Heart left ventricle (tissue), 16 donors: ENCODE results near the gene OAS2. TPM values are rescaled to one million over a fixed set of nuclear protein-coding genes. Genes with fewer than 3 reads are reported as not detected.

Source experiments
- ATAC-seq, 4 donors: fragments of 200-7000 bp; cut with Tn5 transposase; one replicate each; pipeline ENCODE4 v1.9.1; 2020 to 2022; ENCODE audit warnings: moderate library complexity in 4 of 4, mild to moderate bottlenecking in 3 of 4, moderate number of reproducible peaks in 1 of 4
- DNase-seq, 5 donors: peaks; one replicate each; pipeline ENCODE4 v3.0.0-alpha.2; 2020
- H3K27ac ChIP-seq, 12 donors: fragments of 200-600 bp; sonication (generic) in 4 of 12; one replicate each; pipeline versions ENCODE4 v1.5.0 to v1.8.0; 2016 to 2022; ENCODE audit warnings: mild to moderate bottlenecking in 2 of 12
- H3K27me3 ChIP-seq, 9 donors: fragments of 200-600 bp; sonication (generic) in 2 of 9; one replicate each; pipeline versions ENCODE4 v1.5.1 to v1.8.0; 2016 to 2022; ENCODE audit warnings: mild to moderate bottlenecking in 3 of 9
- H3K36me3 ChIP-seq, 9 donors: fragments of 200-600 bp; sonication (generic) in 2 of 9; one replicate each; pipeline versions ENCODE4 v1.5.0 to v1.8.0; 2018 to 2022; ENCODE audit warnings: mild to moderate bottlenecking in 2 of 9
- H3K4me1 ChIP-seq, 12 donors: fragments of 200-600 bp; sonication (generic) in 4 of 12; one replicate each; pipeline versions ENCODE4 v1.5.0 to v1.8.0; 2016 to 2022; ENCODE audit warnings: mild to moderate bottlenecking in 3 of 12
- H3K4me3 ChIP-seq, 12 donors: fragments of 200-600 bp; sonication (generic) in 4 of 12; one replicate each; pipeline versions ENCODE4 v1.5.0 to v1.8.0; 2017 to 2022; ENCODE audit warnings: mild to moderate bottlenecking in 9 of 12, moderate library complexity in 4 of 12
- H3K9me3 ChIP-seq, 12 donors: fragments of 200-600 bp; sonication (generic) in 4 of 12; one replicate each; pipeline versions ENCODE4 v1.5.0 to v1.8.0; 2016 to 2022; ENCODE audit warnings: mild to moderate bottlenecking in 1 of 12
- POLR2A ChIP-seq, 2 donors: fragments of 450-650 bp; IDR thresholded peaks; one replicate each; pipeline ENCODE4 v1.6.1; 2017; ENCODE audit warnings: antibody characterized with exemption in 2 of 2, mild to moderate bottlenecking in 2 of 2, moderate library complexity in 2 of 2
- WGBS, 4 donors: extraction: QIAGEN DNeasy Blood & Tissue Kit in 2 of 4; methylation state at CpG; one replicate each; pipeline versions ENCODE4 v1.1.5 to v1.1.7; 2013 to 2018; 5-methylcytosine and 5-hydroxymethylcytosine counted together
- intact Hi-C, 10 donors: fragments of 100-400 bp; cut with DNase I; formaldehyde crosslinking; loops; one replicate each; pipeline versions ENCODE4 v1.11.1 to v1.14.2; 2022
- polyA plus RNA-seq, 2 donors: library from polyadenylated mRNA; stranded (reverse); fragments of 200-250 nt; gene quantifications; one replicate each; pipeline ENCODE4 v1.2.3, GENCODE V29; 2013
- total RNA-seq, 9 donors: library from RNA; depleted of rRNA in 2 of 9; stranded (reverse); fragments of >200 nt in 2 of 9; fragmentation: NEBNext Ultra II Directional in 3 of 9; extraction: Animal tissue kit (Norgen Biotek cat#: 25700) in 3 of 9; gene quantifications; one replicate each; pipeline versions ENCODE4 v1.1.0 to v1.2.4, GENCODE V29; 2016 to 2023
- TF ChIP-seq, protein P1 (sequence below), 12 donors: fragments of 200-600 bp; sonication (generic) in 4 of 12; IDR thresholded peaks; one replicate each; pipeline versions ENCODE4 v1.5.0 to v1.8.0; 2018 to 2022; ENCODE audit warnings: antibody characterized with exemption in 12 of 12, mild to moderate bottlenecking in 5 of 12
- donor health status: ischemic (EF 13 %, LVEDD 7.1; RV severe dilation, severe dysfunction).
- donor health status: healthy with polysubstance abuse.
- donor health status: DM: no; HTN: yes; CAD: no.
- donor health status: DM: no; HTN: no; CAD: no.
- donor health status: ischemic (EF 25% LVEDD 6.9; RV normal size, moderate dysfunction).
- donor health status: ischemic (EF 25% LVEDD 5.7; RV mildly dilated, moderate dysfunction).
- donor health status: healthy.
- donor health status: DM: yes; HTN: yes; CAD: no.
- donor health status: ischemic (EF 35%, LVEDD 5.7; RV mildly dilated, moderate dysfunction).
- donor health status: nonischemic (EF 11% LVEDD 7.7; RV severe dilation, severe dysfunction).
- donor health status: DM: yes; HTN: yes; CAD: no.
- donor health status: PGD.
- donor health status: ischemic (EF 29% LVEDD 5.4; RV normal size, mild dysfunction).
- donor health status: nonischemic (EF 23%, LVEDD 6.1; RV moderate dilation, normal function).

The OAS2 gene
- total and polyA plus RNA-seq, 11 donors = 3.8 to 46.1 (median 7.3) TPM

DNA sequence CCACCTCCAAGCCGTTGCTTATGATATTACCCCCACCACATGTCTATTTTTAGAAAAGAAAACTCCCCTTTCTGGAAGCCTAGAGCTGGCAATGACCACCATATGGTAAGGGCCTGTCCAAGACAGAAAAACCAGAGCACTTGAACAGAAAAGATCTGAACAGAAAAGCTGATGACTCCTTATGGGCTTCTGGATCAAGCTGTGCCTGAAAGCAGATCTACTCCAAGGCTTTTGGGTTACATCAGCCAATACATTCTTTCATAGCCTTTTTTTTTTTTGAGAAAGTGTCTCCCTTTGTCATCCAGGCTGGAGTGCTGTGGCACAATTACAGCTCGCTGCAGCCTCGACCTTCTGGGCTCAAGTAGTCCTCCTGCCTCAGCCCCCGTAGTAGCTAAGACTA lies 16.8 kb upstream of the OAS2 start:
- ATAC-seq (no peak), DNase-seq (no peak)
- no peak overlapping the region for H3K4me3 ChIP-seq
- intact Hi-C loops = no loop called here
- peaks cover 0 to 96% (median 57%) of the 10 kb centered on the region in 9 donors for H3K36me3 ChIP-seq
- H3K4me1 ChIP-seq = no peaks in the 10 kb centered on the region
- 82 to 88% (median 85%) methylated on average over 4 of the region's 4 CpGs for WGBS, 4 donors
- no peak for TF ChIP-seq POLR2A (IDR thresholded peaks at IDR 0.05)
- TF ChIP-seq, protein P1, sequence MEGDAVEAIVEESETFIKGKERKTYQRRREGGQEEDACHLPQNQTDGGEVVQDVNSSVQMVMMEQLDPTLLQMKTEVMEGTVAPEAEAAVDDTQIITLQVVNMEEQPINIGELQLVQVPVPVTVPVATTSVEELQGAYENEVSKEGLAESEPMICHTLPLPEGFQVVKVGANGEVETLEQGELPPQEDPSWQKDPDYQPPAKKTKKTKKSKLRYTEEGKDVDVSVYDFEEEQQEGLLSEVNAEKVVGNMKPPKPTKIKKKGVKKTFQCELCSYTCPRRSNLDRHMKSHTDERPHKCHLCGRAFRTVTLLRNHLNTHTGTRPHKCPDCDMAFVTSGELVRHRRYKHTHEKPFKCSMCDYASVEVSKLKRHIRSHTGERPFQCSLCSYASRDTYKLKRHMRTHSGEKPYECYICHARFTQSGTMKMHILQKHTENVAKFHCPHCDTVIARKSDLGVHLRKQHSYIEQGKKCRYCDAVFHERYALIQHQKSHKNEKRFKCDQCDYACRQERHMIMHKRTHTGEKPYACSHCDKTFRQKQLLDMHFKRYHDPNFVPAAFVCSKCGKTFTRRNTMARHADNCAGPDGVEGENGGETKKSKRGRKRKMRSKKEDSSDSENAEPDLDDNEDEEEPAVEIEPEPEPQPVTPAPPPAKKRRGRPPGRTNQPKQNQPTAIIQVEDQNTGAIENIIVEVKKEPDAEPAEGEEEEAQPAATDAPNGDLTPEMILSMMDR (IDR thresholded peaks at IDR 0.05) = no peak
- no peak overlapping the region for H3K27ac ChIP-seq
- no peaks in the 10 kb centered on the region for H3K27me3 ChIP-seq
- H3K9me3 ChIP-seq = peaks cover 0 to 21% (median 2%) of the 10 kb centered on the region in 12 donors

DNA sequence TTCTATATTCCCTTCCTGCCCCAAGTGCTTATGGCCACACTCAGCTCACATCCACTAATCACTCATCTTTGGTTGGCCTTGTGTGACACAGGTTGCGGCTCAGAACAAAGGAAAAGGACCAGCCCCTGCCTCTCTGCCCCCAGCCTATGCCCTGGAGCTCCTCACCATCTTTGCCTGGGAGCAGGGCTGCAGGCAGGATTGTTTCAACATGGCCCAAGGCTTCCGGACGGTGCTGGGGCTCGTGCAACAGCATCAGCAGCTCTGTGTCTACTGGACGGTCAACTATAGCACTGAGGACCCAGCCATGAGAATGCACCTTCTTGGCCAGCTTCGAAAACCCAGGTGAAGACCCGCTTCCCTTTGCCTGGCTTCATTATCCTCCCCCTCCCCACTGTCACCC lies 15.8 kb upstream of the OAS2 start:
- peaks cover under 1 to 98% (median 66%) of the 10 kb centered on the region in 9 donors for H3K36me3 ChIP-seq
- TF ChIP-seq, protein P1 (IDR thresholded peaks at IDR 0.05) = no peak
- TF ChIP-seq POLR2A (IDR thresholded peaks at IDR 0.05) = no peak
- no peaks in the 10 kb centered on the region for H3K27me3 ChIP-seq
- 94 to 95% (median 95%) methylated on average over 7 of the region's 7 CpGs for WGBS, 4 donors
- peaks cover 0 to 15% (median 2%) of the 10 kb centered on the region in 12 donors for H3K9me3 ChIP-seq
- intact Hi-C loops = no loop called here
- H3K4me1 ChIP-seq = no peaks in the 10 kb centered on the region
- no peak for DNase-seq
- H3K27ac ChIP-seq = no peak overlapping the region
- ATAC-seq = no peak
- H3K4me3 ChIP-seq = no peak overlapping the region

DNA sequence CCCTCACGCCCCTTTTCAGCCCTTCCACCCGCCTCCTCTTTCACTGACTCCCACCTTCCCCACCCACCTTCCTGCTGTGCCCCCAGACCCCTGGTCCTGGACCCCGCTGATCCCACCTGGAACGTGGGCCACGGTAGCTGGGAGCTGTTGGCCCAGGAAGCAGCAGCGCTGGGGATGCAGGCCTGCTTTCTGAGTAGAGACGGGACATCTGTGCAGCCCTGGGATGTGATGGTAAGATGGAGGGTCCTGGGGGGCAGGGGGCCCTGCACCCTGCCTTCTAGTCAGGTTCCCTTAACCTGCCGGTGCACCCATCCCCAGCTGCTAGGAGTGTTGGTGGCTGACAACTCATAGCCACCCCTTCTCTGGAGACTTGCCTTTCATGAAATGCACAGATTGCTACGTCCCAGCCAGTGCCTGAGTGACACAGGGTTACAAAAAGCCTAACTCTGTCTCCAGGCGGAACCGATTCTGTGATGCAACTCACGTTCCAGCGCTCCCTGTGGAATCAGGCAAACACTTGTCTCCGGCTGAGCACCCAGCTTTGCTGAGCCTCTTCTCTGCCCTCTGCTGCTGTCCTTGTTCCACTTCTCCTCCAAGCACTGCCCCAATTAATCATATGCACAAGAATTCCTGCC lies 15.0 kb upstream of the OAS2 start:
- ATAC-seq (no peak), DNase-seq (no peak)
- Histone ChIP-seq H3K4me3 (no peak overlapping the region), H3K4me1 (no peaks in the 10 kb centered on the region), H3K9me3 (peaks cover 0 to 15% (median 2%) of the 10 kb centered on the region in 12 donors), H3K36me3 (peaks cover 3 to 100% (median 73%) of the 10 kb centered on the region in 9 donors), H3K27me3 (no peaks in the 10 kb centered on the region), H3K27ac (no peak overlapping the region)
- intact Hi-C loops = no loop called here
- 83 to 88% (median 85%) methylated on average over 13 to 14 of the region's 14 CpGs for WGBS, 4 donors
- TF ChIP-seq POLR2A (IDR thresholded peaks at IDR 0.05) = no peak
- TF ChIP-seq, protein P1 (IDR thresholded peaks at IDR 0.05) = no peak

DNA sequence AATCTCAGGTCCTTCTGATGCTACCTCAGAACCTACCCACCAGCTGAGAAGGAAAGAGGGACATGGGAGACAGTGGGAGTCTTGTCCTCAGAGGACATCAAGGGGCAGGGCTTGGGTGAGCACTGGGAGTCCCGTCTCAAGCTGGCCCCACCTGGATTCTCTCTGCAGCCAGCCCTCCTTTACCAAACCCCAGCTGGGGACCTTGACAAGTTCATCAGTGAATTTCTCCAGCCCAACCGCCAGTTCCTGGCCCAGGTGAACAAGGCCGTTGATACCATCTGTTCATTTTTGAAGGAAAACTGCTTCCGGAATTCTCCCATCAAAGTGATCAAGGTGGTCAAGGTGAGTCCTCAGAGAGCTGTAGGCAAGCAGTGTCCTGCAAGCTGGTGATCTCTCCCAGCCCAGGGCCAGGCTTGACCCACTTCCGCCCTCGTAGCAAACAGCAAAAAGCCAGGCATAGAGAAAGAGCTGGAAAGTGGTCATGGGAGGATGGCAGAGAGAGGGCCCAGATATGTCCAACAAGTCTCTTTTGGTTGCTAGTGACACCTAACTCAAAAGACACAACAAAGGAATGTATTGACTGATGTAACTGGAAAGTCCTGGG lies 14.2 kb upstream of the OAS2 start:
- intact Hi-C loops = no loop called here
- Histone ChIP-seq H3K9me3 (peaks cover 0 to 11% (median under 1%) of the 10 kb centered on the region in 12 donors), H3K4me1 (no peaks in the 10 kb centered on the region), H3K36me3 (peaks cover 3 to 100% (median 79%) of the 10 kb centered on the region in 9 donors), H3K27ac (no peak overlapping the region), H3K27me3 (no peaks in the 10 kb centered on the region), H3K4me3 (no peak overlapping the region)
- DNase-seq (no peak), ATAC-seq (no peak)
- TF ChIP-seq, protein P1 (IDR thresholded peaks at IDR 0.05) = no peak
- TF ChIP-seq POLR2A (IDR thresholded peaks at IDR 0.05) = no peak
- 94 to 100% (median 96%) methylated on average over 5 to 6 of the region's 6 CpGs for WGBS, 4 donors
